Thymus (tissue), 11 donors: ENCODE data around the gene NRIP3. TPM values are rescaled to one million over a fixed set of nuclear protein-coding genes. Genes with fewer than 3 reads are reported as not detected.

Experiments used
- DNase-seq, 9 donors: peaks; one replicate each; pipeline ENCODE4 v3.0.0-alpha.2; 2013; ENCODE audit warnings: low spot score in 9 of 9, low read depth in 6 of 9, missing footprints in 1 of 9
- H3K27ac ChIP-seq, 2 donors: one replicate each; pipeline ENCODE4 v1.5.1; 2013; ENCODE audit warnings: control low read depth in 1 of 2, low read depth in 1 of 2, low read length in 1 of 2, mild to moderate bottlenecking in 1 of 2, moderate library complexity in 1 of 2
- H3K27me3 ChIP-seq, 2 donors: one replicate each; pipeline ENCODE4 v1.5.1; 2013; ENCODE audit warnings: low read length in 1 of 2; ENCODE audit not compliant: control insufficient read depth in 2 of 2, insufficient read depth in 1 of 2
- H3K36me3 ChIP-seq, 2 donors: one replicate each; pipeline ENCODE4 v1.5.1; 2013; ENCODE audit warnings: low read length in 1 of 2, mild to moderate bottlenecking in 1 of 2, moderate library complexity in 1 of 2; ENCODE audit not compliant: control insufficient read depth in 2 of 2, insufficient read depth in 2 of 2
- H3K4me1 ChIP-seq, 2 donors: one replicate each; pipeline ENCODE4 v1.5.1; 2013; ENCODE audit warnings: low read length in 2 of 2; ENCODE audit not compliant: control insufficient read depth in 2 of 2, insufficient read depth in 2 of 2
- H3K4me3 ChIP-seq, 2 donors: one replicate each; pipeline ENCODE4 v1.5.1; 2013; ENCODE audit warnings: low read length in 2 of 2, control low read depth in 1 of 2, mild to moderate bottlenecking in 1 of 2
- H3K9me3 ChIP-seq, 2 donors: one replicate each; pipeline ENCODE4 v1.5.1; 2013; ENCODE audit warnings: low read length in 1 of 2, mild to moderate bottlenecking in 1 of 2; ENCODE audit not compliant: control insufficient read depth in 2 of 2, insufficient read depth in 1 of 2
- WGBS: extraction: QIAGEN DNeasy Blood & Tissue Kit; methylation state at CpG from one replicate; pipeline ENCODE4 v1.1.7; 2013; 5-methylcytosine and 5-hydroxymethylcytosine counted together
- polyA plus RNA-seq: library from polyadenylated mRNA; stranded (reverse); fragments of 200-250 nt; gene quantifications from one replicate; pipeline ENCODE4 v1.2.3, GENCODE V29; 2013
- total RNA-seq: library from RNA; stranded (reverse); fragments of 120-200 nt; gene quantifications from one replicate; pipeline ENCODE4 v1.2.4, GENCODE V29; 2013
- donor health status: healthy.

NRIP3 gene
- total and polyA plus RNA-seq, 2 donors, result 0.80 to 1.2 TPM

- 96% methylated on average over 9 of the region's 9 CpGs for WGBS
- no peak overlapping the region for H3K4me3 ChIP-seq
- H3K4me1 ChIP-seq, result no peaks in the 10 kb centered on the region
- no peaks in the 10 kb centered on the region for H3K36me3 ChIP-seq
- H3K27ac ChIP-seq, result no peak overlapping the region
- H3K9me3 ChIP-seq, result no peaks in the 10 kb centered on the region
- H3K27me3 ChIP-seq, result peaks cover 0 to 4% of the 10 kb centered on the region in 2 donors
- no peak for DNase-seq
Measured at GRCh38 chr11:9039198-9039597, 35.4 kb upstream of the NRIP3 start.

GRCh38 chr11:9038541-9038940, 34.7 kb upstream of the NRIP3 start:
- no peak for DNase-seq
- WGBS, result 99% methylated on average over 3 of the region's 3 CpGs
- no peak overlapping the region for H3K27ac ChIP-seq
- H3K9me3 ChIP-seq, result no peaks in the 10 kb centered on the region
- H3K27me3 ChIP-seq, result peaks cover 0 to 4% of the 10 kb centered on the region in 2 donors
- H3K36me3 ChIP-seq, result no peaks in the 10 kb centered on the region
- H3K4me3 ChIP-seq, result no peak overlapping the region
- no peaks in the 10 kb centered on the region for H3K4me1 ChIP-seq

DNA sequence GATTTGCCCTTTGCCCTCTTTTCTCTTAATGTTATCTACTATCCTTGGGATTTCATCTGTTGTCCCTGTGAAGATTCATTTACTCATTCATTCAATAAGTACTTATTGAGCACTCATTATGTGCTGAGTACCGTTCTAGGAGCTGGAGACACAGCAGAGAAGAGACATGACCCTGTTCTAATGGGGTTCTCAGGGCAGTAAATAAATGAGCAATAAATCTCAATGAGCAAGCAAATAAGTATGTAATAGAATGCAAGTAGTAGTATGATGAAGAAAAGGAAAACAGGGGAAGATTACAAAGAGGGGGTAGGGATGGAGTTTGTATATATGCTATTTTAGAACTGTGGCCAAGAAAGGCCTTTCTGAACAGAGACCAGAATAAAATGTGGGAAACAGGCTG, 34.2 kb upstream of the NRIP3 start:
- Histone ChIP-seq H3K4me3 (no peak overlapping the region), H3K27me3 (peaks cover 0 to 4% of the 10 kb centered on the region in 2 donors), H3K36me3 (no peaks in the 10 kb centered on the region), H3K27ac (no peak overlapping the region), H3K4me1 (no peaks in the 10 kb centered on the region), H3K9me3 (no peaks in the 10 kb centered on the region)
- DNase-seq, result no peak
- WGBS, result 99% methylated on average over 1 of the region's 1 CpG

- Histone ChIP-seq H3K4me1 (no peaks in the 10 kb centered on the region), H3K27ac (no peak overlapping the region), H3K27me3 (peaks cover 0 to 4% of the 10 kb centered on the region in 2 donors), H3K36me3 (no peaks in the 10 kb centered on the region), H3K4me3 (no peak overlapping the region), H3K9me3 (no peaks in the 10 kb centered on the region)
- WGBS, result 82% methylated on average over 7 of the region's 7 CpGs
- no peak for DNase-seq
Measured at GRCh38 chr11:9037046-9037780, 33.4 kb upstream of the NRIP3 start.

DNA sequence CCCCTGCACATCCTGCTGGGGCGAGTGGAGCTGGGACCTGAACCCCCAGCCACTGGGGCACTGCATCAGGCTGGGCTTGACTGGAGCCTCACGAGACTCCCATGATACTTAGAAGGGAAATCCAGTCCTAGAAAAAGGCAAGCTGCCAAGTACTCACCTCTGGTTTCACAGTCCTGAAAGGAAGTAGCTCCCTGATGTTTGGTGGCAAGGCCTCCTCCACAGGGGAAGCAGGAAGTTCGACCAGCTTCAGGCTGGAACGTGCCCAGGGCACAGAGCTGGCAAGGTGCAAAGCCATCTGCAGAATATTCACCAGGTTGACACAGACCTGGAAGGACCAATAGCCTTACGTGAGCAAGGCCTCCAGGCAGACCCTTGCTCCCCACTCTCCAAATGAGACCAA, 26.8 kb upstream of the NRIP3 start:
- Histone ChIP-seq H3K27me3 (no peaks in the 10 kb centered on the region), H3K4me1 (no peaks in the 10 kb centered on the region), H3K27ac (no peak overlapping the region), H3K9me3 (no peaks in the 10 kb centered on the region), H3K36me3 (no peaks in the 10 kb centered on the region), H3K4me3 (no peak overlapping the region)
- no peak for DNase-seq
- WGBS, result 80% methylated on average over 5 of the region's 5 CpGs

GRCh38 chr11:9029422-9029821, 25.6 kb upstream of the NRIP3 start:
- WGBS, result 94% methylated on average over 7 of the region's 7 CpGs
- no peak overlapping the region for H3K4me3 ChIP-seq
- no peaks in the 10 kb centered on the region for H3K9me3 ChIP-seq
- H3K27me3 ChIP-seq, result no peaks in the 10 kb centered on the region
- DNase-seq, result no peak
- no peak overlapping the region for H3K27ac ChIP-seq
- no peaks in the 10 kb centered on the region for H3K4me1 ChIP-seq
- H3K36me3 ChIP-seq, result no peaks in the 10 kb centered on the region

DNA sequence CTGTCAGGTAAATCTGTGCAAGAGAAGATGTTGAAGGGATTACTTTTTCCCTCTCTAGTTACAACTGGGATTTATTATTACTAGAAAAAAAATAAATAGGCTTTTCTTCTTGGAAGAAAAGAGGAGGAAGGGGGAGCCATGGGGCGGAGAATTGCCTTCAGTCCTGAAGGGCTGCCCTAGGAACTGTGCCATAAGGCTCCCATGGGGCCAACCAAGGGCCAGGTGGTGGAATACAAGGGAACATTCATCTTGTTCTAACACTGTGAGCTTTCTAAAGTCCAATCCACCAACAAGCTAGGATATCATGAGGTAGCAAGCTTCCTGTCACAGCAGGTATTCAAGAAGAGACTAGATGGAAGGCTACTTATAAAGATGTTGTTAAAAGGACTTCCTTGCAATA, 24.8 kb upstream of the NRIP3 start:
- Histone ChIP-seq H3K36me3 (no peaks in the 10 kb centered on the region), H3K4me3 (no peak overlapping the region), H3K9me3 (no peaks in the 10 kb centered on the region), H3K27me3 (no peaks in the 10 kb centered on the region), H3K4me1 (no peaks in the 10 kb centered on the region), H3K27ac (no peak overlapping the region)
- DNase-seq, result no peak
- WGBS, result 100% methylated on average over 1 of the region's 1 CpG

DNA sequence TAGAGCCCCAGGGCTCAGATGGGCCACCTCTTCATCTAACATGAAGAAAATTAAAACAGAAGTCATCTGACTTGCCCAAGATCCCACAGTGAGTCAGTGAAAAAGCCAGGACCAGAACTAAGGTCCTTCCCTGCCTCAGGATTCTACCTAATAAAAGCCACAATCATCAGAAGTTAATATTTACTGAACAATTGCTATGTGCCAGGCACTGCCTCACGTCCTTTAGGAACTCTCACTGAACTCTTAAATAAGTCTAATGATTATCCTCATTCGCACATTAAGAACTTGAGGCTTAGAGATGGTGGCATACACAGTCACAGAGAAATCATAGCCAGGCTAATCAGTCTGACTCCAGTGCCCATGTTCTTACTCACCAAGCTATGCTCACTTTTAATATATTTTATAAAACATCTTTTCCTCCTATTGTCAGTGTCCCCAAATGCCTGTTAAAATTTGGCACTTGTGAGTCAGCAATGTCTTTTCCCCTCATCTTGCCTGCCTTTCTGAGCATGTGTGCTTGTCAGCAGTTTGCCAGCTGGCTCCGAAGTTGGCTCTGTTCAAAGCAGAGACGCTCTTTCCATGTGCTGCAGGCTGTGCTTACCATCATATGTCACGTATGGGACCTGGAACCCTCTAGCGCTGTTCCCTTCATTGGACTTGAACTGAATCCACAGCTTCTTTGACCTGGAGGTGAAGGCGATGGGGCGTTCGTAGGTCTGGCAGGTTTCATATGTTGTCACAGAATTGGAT, 21.5 kb upstream of the NRIP3 start:
- H3K27me3 ChIP-seq, result no peaks in the 10 kb centered on the region
- H3K4me1 ChIP-seq, result no peaks in the 10 kb centered on the region
- no peak for DNase-seq
- WGBS, result 94% methylated on average over 9 of the region's 9 CpGs
- no peaks in the 10 kb centered on the region for H3K9me3 ChIP-seq
- no peak overlapping the region for H3K27ac ChIP-seq
- no peaks in the 10 kb centered on the region for H3K36me3 ChIP-seq
- no peak overlapping the region for H3K4me3 ChIP-seq

DNA sequence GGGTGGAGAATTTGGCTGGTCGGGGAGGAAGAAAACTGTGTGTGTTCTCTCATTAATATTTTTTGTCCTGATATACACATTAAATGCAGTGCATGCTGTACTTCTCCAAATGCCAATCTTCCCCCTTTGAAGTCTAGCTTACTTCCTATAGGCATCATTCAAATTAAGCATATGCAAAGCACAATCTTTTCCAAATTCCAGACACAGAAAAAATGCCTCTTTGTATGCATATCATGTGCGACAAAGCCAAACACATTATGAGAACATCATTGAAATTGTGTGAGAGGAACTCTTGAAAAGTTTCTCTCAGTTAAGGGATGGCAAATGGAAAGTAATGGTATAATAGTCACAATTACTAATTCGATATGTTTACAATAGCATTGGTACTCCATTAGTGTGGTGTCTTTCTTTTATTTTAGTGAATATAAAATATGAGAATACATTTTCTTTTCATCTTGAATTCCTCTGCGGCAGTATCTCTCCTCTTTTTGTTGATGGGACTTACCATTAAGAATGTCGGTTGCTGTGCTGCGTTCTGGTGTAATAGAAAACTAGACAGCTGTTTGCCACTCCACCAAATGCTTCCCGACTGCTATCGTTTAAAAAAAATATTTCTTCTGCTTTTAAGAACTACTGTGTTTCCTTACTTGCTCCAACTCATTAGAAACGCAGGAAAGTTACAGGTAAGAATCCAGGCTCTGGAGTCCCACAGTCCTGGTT, 19.3 kb upstream of the NRIP3 start:
- Histone ChIP-seq H3K4me1 (no peaks in the 10 kb centered on the region), H3K4me3 (no peak overlapping the region)

More for the DNA sequence above, 19.3 kb upstream of the NRIP3 start:
- WGBS, result 89% methylated on average over 9 of the region's 9 CpGs
- no peak overlapping the region for H3K27ac ChIP-seq
- H3K36me3 ChIP-seq, result no peaks in the 10 kb centered on the region
- DNase-seq, result no peak
- H3K27me3 ChIP-seq, result no peaks in the 10 kb centered on the region
- H3K9me3 ChIP-seq, result no peaks in the 10 kb centered on the region
